ENCODE data around the gene NOS1.
A peak's percentile ranks its signal among the peaks of the same experiment; 100 is the strongest.

Gene NOS1

GRCh38 chr12:117328556-117329100 lies 32.8 kb downstream of the NOS1 start:
- no peak for DNase-seq

- no peak for DNase-seq
Observed at GRCh38 chr12:117322428-117322827, 39.0 kb downstream of the NOS1 start.

- no peak for DNase-seq
Observed at GRCh38 chr12:117321572-117321971, 39.9 kb downstream of the NOS1 start.

GRCh38 chr12:117318591-117318990 lies 42.8 kb downstream of the NOS1 start:
- no peak for DNase-seq

- DNase-seq, result no peak
Observed at GRCh38 chr12:117316336-117316735, 45.1 kb downstream of the NOS1 start.

- no peak for DNase-seq
Observed at GRCh38 chr12:117313926-117314325, 47.5 kb downstream of the NOS1 start.

- no peak for DNase-seq
Observed at GRCh38 chr12:117312770-117313169, 48.7 kb downstream of the NOS1 start.

- no peak for DNase-seq
Observed at GRCh38 chr12:117309276-117309925, 52.0 kb downstream of the NOS1 start.

GRCh38 chr12:117300174-117300573 lies 61.3 kb downstream of the NOS1 start:
- no peak for DNase-seq

GRCh38 chr12:117298648-117299225 lies 62.7 kb downstream of the NOS1 start:
- no peak for DNase-seq

- DNase-seq, result no peak
Observed at GRCh38 chr12:117298191-117298590, 63.2 kb downstream of the NOS1 start.

GRCh38 chr12:117294189-117294603 lies 67.2 kb downstream of the NOS1 start:
- no peak for DNase-seq

- no peak for DNase-seq
Observed at GRCh38 chr12:117293510-117293909, 67.9 kb downstream of the NOS1 start.

- no peak for DNase-seq
Observed at GRCh38 chr12:117292688-117293087, 68.7 kb downstream of the NOS1 start.

- peak; percentile 5 for DNase-seq
Observed at GRCh38 chr12:117284140-117284539, 77.3 kb downstream of the NOS1 start.

GRCh38 chr12:117282490-117282889 lies 78.9 kb downstream of the NOS1 start:
- DNase-seq, result no peak

- DNase-seq, result no peak
Observed at GRCh38 chr12:117280019-117280680, 81.3 kb downstream of the NOS1 start.

- DNase-seq, result no peak
Observed at GRCh38 chr12:117279606-117280005, 81.8 kb downstream of the NOS1 start.

GRCh38 chr12:117277875-117278274 lies 83.6 kb downstream of the NOS1 start:
- no peak for DNase-seq

- no peak for DNase-seq
Observed at GRCh38 chr12:117273091-117273490, 88.3 kb downstream of the NOS1 start.

GRCh38 chr12:117272690-117273089 lies 88.7 kb downstream of the NOS1 start:
- no peak for DNase-seq

- DNase-seq, result no peak
Observed at GRCh38 chr12:117262749-117263148, 98.7 kb downstream of the NOS1 start.

- DNase-seq, result no peak
Observed at GRCh38 chr12:117261247-117261646, 100.2 kb downstream of the NOS1 start.

GRCh38 chr12:117255386-117255785 lies 106.0 kb downstream of the NOS1 start:
- no peak for DNase-seq

Measured in SHP77 treated with DMSO at 0.1 percent for 48 hours (cell line).